ENCODE measurements around the gene NUP210.
A peak's percentile ranks its signal among the peaks of the same experiment; 100 is the strongest.

The NUP210 gene

DNA sequence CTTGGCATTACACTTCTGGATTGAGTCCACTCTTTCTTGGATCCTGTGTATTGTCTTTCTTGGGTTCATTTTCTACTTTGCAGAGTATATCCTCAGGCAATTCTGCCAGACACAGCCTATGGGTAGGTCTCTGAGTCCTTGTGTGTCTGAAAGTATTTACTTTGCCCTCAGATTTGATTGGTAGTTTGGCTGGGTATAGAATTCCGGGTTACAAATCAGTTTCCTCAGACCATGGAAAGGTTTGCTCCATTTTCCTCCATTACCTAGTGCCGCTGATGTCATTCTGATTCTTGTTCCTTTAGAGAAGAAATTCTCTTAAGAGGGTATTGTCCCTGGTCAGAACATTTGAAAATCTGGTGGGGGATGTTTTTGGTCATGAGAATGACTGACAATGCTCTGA lies 133.2 kb downstream of the NUP210 start:
- DNase-seq, result no peak

DNA sequence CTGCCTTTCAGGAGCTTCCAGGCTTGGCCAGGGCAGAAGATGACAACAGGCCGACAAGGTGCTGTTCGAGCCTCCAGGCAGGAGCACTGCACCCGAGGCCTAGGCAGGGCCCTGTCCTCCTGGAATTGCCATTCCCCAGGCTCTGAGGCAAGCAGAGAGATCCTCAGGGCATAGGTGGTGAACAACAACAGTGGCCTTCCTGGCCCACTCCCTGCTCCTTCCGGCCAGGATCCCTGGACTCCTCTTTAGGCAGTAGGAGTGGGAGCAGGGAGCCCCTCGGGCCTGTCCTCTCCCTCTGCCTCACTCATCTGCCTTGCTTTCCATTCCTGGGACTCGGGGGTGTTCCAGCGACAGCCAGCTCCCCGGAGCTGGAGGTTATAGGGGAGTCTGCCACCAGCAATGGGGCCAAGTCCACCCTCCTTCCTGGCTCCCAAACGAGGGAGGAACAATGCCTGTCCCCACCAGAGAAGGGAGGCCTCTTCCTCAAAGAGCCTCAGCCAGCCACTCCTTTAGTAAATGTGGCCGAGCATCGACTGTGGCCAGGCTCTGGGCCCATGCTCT lies 135.0 kb downstream of the NUP210 start:
- no peak for DNase-seq

DNA sequence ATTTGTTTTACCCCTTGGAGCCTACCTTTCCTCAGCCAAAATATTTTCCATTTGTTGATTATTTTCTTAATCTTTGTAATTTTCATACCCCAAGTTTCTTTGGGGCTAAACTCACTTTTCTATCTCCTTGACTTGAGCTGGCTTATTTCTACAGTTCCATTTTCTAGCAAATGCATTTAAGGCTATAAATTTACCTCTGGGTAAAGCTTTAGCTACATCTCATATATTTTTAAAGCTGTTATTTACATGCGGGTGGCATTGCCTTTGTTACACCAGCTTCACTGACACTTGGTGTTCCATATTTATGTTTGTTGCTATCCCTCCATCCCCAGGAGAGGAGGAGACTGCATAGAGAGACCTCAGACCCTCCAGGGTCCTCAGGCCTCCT lies 136.3 kb downstream of the NUP210 start:
- DNase-seq, result no peak

DNA sequence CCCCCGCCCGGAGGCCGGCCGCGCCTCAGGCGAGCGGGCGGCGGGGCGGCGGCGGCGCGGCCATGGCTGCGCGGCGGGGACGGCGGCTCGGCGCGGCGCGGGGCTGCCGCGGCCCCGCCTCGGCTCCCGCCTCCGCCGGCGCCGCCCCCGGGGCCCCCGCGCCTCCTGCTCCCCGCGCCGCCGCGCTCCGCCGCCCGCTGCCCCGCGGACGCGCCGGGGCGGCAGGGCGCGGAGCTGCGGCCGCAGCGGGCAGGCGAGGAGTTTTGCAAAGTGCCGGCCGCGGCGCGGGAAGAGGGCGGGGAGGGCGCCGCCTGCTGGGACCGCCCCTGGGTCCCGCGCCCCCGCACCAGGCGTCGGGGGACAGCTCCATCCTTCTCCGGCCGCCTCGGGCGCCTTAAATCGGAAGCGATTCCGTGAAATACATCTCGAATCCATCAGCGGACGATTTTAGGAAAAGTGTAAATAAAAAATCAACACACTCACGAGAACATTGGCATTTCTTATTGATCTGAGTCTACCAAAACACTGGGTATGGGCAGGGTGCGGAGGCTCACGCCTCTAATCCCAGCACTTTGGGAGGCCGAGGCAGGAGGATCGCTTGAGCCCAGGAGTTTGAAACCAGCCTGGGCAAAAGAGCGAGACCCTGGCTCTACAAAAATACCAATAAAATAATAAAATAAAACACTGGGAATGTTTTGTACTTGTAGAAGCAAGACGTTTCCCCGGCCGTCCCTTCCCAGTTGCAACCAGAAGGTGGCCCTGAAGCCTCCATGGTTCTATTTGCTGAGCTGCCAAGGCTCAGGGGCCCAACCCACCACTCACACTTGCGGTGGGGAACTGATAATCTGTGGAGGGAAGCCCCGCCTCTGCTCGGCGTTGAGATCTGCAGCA lies 136.9 kb downstream of the NUP210 start:
- peak; percentile 22 for DNase-seq

DNA sequence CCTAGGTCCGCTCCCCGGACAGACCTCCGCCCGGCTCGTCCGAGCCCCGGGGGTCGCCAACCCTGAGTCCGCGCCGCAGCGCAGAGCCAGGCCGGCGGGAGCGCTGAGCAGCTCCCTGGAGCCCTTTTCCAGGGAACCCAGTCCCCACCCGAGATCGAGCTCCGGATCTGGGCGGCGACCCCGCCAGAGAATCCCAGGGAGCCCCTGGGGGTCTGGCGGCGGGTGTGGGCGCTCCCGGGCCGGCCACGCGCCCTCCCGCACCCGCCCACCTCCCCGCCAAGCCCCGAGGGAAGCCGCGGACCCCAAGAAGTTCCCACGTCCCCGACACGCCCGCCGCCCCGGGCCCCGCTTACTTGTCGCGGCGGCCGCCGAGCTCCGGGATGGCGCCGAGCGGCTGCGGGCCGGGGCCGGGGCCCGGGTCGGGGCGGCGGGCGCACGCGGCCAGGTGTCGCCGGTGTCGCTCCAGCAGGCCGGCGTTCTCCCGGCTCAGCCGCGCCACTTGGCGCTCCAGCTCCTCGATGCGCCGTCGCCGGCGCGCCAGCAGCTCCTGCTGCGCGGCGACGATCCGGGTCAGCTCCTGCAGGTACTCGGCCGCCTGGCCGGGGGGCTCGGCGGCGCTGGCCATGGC lies 137.7 kb downstream of the NUP210 start:
- no peak for DNase-seq

DNA sequence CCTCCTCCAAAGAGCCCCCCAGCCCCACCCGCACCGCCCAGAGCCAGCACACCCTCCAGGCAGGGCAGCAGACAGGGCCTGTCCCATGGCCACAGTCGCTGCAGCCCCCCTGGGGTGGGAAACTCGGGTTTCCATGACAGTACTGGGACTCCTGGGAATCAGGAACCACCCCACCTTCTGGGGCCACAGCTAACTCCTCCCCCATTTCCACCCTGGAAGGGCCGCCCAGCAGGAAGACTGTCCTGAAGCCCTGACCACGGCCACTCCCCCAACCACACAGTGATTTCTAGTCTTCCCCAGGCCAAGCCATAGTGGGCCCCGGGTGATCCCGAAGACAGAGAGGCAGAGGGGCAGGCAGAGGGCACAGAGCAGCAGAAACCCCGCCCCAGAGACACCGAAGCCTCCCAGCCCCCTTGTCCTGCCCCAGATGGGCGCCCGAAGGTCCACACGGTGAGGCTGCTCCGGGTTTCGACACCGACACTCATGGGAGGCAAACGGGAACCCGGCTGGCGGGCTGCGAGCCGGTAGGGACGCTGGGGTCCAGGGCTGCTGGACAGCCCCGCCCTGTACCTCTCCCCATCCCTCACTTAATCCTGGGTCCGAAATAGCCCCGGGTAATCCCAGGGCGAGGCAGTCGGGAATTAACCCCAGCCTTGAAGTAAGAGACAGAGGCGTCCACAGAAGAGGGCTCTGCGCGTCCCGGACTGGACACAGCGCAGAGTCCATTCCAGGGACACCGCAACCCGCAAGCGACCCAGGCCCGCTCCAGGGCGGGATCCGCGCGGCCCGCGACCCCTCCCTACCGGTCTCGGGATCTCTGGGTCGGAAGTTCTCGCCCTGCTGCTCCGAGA lies 138.4 kb downstream of the NUP210 start:
- DNase-seq, result no peak

DNA sequence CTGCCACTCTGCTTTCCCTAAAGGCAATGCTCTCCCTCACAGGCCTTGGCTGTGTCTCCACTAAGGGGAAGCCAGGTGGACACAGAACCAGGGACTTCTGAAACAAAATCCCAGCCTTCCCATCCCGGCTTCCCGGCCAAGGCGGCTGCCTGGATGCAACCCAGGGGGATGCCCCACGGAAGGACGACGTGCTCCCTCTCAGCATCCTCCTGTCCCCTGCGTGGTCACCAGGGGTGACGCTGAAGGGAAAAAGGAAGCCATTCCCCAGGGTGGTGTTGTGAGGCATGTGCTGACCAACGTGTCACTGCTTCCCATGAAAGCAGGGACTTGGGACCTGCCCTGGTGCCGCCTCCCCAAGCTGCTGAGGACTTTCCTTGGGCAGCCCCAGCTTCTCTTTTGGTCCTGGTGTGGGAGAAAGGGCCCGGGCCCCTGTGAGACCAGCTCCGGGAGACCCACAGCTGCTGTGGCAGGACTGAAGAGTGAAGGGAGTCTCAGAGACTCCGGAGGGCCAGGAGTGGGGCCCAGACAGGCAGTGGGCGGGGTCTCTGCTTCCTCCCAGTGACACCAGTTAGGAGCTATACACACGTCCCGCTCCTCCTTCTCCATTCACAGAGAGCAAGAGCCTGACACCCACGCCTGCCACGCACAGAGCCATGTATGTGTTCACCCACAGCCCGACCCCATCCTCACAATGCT lies 139.2 kb downstream of the NUP210 start:
- no peak for DNase-seq

DNA sequence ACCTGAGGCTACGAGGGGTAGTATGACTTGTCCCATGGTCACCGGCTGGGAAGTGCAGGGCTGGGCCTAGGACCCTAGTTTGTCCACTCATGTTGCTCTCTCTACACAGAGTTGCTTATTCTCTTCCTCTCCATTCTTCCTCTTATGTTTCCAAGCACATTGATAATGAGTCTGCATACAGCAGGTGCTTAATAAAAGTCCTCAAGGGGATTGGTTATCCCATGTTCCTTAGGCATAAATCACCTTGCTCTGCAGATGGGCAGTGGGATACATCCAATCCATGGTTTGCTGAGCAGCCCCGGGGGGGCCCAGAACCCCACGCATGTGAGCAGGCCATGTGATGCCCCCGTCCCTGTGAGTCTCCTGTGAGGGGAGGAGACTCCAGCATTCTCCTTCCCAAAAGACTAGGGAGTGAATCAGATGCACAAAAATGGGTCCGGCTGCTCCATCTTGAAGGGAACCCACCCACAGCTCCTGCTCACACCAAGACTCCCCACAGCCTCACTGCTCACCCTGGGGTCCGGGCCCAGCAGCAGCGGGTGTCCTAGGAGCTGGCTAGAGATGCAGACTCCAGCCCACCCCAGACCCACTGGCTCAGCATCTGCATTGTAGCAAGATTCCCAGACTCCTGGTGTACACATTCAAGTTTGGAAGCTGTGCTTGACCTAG lies 139.9 kb downstream of the NUP210 start:
- DNase-seq, result no peak

DNA sequence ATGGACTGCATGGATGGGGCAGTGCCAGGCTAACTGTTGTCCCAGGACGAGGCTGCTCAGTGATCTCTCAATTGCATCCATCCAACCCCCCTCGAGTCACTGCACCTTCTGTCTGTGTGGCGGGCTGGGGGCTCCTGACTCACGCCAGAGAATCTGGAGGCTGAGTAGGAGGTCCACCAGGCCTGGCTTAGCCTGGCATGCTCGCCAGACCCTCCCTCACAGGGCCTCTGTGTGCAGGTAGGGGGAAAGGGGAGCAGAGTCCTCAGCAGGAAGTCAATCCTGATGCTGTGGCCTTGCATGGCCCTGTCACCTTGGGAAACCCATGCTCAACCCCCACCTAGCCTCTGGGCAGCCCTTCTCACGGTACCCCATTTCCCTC lies 140.6 kb downstream of the NUP210 start:
- no peak for DNase-seq

DNA sequence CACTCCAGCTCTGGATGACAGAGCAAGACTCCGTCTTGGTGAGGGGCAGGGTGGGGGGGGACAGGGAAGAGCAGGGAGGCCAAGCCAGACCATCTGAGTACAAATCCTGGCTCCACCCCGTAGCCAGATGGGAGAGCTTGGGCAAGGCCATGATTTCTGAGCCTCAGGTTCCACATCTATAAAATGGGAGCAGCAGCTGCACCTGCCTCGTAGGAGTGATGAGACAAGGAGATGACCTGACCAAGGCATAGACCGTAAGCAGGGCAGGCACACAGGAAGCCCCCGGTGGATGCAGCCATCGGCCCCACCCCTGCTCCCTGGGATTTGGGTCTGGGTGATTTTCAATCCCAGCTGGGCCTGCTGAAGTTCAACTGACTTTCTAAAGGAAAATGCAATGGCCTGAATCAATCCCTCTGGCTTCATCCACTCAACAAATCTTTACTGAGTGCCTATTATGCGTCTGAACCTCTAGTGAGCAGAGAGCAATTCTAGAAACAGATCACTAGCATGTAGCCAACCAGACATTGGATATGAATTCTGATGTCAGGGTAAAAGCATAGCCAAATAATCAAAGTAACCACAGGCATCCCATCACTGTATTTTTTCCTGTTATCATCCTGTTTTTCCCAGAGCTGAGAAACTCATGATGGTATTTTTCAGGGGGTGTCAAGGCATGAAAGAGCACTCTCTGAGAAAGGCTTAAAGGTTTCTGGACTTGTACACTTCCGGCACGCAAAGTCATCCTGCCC lies 141.2 kb downstream of the NUP210 start:
- DNase-seq, result no peak

DNA sequence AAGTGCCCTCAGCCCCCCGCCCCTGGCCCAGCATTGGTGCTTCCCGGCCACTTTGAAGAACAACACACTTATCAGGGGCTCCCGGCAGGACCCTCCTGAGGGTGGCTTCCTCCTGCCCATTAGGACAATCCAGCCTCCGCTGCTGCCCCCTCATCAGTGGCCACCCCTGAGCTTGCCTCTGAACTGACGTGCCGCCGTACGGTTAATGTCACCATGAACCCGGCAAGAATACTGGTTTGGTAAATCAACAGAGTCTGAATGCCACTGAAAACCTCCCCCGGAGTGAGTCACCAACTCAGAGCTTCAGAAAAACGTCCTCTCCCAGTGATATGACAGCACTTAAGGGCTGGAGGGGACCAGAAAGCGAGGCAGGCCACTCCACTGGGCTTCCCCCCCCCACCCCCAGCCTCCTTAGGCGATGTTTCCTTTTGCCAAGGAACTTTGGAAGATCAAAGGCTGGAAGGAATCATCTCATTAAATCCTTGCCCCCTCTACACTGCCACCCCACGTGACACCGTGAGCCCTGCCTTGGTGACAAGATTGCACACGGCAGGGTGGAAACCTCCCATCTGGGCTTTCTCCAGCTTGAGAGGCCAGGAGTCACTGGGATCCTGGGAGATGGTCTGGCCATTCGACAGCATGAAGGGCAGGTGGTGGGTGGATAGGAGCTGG lies 142.1 kb downstream of the NUP210 start:
- no peak for DNase-seq

DNA sequence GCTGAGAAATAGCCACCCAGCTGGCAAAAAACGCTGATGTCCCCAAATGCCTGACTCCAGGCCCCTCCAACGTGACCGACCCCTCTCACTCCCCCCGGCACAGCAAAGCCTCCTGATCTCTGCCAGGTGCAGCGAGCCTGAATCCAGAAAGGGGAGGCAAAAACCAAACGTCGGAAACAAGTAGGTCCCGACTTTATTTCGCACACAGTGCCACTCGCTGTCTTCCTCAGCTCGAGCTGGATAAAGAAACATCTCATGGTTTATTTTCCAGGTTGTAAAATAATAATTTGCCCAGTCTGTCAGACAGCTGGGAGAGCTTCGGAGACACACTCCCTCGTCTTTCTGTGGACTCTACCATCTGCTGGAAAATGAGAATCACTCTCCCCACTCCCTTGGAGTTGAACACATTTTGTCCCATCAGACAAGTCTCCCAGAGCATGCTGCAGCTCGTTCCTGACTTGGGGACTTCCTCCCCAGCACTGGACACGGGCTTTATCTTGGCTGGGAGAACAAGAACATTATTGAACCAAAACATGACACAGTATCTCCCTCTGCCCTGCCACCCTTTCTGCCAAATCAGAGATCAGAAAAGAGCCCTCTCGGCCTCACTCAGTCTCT lies 142.8 kb downstream of the NUP210 start:
- DNase-seq, result no peak

DNA sequence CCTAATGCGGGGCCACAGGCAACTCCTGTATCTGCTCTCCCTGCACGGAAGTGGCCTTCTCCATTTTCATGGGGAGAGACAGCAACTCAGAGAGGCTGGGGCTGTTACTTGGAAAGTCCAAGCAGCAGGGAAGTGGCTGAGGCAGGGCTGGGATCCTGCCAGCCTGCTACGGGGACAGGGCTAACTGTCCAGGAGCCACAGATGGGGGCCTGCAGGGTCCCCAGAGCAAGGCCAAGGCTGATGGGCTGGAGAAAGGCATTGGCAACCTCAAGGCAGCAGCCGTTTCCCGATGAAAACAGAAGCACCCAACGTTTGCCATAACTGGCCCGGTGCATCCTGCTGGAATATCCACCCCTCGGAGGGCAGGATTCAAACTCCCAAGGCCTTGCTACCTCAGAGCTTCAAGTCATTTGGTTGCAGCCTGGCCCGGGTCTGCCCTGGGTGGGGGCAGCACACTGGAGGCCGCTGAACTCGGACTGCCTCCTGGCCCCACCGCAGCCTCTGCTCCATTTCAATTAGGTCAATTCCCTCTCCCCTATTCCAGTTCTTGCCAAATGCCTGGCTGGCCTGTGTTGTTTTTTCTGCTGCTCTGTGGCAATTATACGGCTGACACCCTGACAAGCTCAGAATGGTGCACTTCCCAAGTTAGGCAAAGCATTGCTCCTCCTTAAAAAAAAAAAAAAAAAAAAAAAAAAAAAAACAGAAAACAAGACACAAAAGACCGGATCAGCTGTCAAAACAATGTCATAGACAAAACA lies 143.5 kb downstream of the NUP210 start:
- DNase-seq, result no peak

DNA sequence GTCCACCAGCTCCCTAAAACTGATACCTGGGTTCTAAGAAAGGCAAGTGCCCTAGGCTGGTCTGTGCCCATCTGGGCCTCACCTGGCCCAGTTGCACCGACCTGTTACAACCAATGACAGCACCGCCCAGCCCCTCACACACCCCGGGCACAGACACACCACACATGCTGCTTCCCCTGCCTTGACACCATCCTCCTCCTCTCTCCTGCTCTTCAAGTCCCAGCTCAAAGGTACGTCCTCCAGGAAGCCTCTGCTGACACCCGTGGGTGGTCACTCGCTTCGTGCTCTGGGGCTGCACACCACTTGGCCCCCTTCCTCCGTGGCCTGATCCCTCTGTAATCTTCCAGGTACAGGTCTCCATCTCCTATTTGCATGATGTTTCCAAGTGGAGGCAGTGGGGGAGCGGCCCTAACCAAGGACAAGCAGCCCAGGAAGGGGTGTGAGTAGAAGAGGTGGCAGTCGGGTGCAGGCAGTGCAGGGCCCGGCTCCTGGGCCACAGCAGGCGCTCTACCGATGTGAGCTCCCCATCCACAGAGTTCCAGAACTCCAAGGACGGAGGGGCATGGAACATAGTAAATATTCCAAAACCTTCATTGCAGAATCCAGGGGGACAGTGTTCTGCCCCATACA lies 144.6 kb downstream of the NUP210 start:
- DNase-seq, result no peak

DNA sequence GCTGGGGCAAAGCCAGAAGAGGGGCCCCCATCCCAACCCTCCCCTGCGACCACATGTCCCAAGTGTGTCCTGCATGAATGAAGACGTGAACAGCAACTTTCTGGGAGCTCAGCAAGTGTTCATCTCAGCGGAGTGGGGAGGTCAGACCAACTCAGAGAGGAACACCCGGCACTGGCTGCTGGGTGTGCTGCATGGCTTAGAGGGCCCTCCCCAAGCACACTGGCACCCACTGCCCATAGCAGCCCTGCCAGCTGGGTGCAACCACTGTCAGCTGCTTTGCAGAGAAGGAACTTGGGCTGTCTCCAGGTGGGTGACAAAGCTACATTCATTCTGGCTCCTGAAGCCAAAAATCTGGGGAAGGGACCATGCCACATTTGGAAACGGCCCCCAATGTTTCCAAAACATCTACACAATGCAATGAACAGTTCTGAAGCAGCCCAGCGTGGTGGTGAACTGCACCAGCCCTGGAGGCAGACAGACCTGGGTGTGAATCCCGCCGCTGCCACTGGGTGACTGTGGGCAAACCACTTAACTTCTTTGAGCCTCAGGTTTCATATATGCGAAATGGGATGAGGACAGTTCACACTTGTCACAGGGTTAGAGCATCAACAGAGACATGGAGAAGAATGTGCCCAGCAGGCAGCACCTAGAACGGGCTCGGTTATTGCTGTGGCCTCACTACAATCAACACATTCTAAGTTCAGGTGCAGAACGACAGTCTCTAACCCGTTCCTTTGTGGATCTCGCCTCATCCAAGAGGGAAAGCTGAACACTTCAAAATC lies 145.4 kb downstream of the NUP210 start:
- no peak for DNase-seq

DNA sequence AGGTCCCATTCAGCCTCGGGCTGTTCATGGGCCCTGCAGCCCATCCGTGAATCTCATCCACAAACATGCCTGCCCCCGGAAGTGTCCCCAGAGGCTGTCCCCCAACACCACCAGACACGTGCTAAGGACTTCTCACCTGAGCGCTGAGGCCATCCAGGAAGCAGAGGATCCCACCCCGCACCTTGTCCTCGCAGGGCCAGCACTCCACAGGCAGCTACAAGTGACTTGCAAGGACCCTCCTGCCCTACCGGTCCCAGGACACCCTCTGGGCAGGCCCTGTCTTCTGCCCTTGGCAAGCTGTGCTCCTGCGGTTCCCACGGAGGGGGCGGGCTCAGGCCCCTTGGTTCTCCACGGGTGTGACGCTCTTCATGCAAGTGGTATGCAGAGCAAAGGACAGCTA lies 146.0 kb downstream of the NUP210 start:
- no peak for DNase-seq

DNA sequence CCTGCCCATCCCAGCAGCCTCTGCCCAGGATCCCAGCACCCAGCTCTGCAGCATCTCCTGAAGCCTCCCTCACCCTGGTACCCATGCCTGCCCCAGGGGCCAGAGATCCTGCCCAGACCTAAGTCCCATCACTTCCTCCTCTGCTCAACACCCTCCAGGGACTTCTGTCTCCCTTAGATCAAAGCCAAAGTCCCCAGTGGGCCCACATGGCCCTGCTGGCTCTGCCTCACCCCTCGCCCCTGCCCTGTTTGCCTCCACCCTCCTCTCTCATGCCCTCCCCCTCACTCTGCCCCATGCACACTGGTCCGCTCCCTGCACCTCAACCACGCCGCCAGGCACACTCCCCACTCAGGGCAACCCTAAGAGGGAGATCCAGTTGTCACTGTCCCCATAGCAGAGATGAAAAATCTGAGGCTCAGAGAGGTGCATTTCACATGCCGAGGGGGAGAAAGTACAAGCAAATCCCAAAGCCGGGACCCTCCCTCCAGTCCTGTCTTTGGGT lies 146.5 kb downstream of the NUP210 start:
- no peak for DNase-seq
